Erythroblast (primary cell): ENCODE data around the gene SCYGR6.
A peak's percentile ranks its signal among the peaks of the same experiment; 100 is the strongest.
"Not testable (repeated sequence)": the region's sequence is repeated elsewhere in the genome, so short reads cannot be mapped to it uniquely, and the experiment has no call there.

Experiments
- DNase-seq, 2 experiments: peaks; one replicate each; lab custom pipeline; 2025; lab: John Stamatoyannopoulos, UW
- GATA1 ChIP-seq: IDR thresholded peaks from 2 replicates; pipeline ENCODE4 v1.6.1; 2011; ENCODE audit warnings: low read depth, mild to moderate bottlenecking, control low read depth, low read length, moderate library complexity
- POLR2A ChIP-seq: IDR thresholded peaks from 2 replicates; pipeline ENCODE4 v1.6.1; 2011; ENCODE audit warnings: mild to moderate bottlenecking, low read length

Gene SCYGR6

DNA sequence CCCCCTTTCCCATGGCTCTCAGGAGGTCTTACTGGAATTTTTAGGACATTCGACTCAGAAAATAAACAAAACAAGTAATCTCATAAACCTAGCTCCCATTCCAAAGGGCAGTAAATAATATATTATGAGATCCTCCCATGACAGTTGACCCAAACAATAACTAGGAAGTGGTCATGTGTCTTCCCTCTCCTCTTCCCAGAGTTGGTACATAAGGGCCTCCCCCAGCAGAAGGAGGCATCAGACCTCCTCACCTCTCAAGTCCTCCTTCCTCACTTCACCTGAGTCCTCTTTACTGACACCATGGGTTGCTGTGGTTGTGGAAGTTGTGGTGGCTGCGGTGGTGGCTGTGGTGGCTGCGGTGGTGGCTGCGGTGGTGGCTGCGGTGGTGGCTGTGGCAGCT is 3.5 kb upstream of the SCYGR6 start, which contains the start of gene SCYGR7:
TSS of gene SCYGR7 (plus strand) at position 301 of the 400 bp plus-strand sequence. CDS start at position 301, 0 bp downstream.
- TF ChIP-seq POLR2A (no peak), GATA1 (no peak)
- no peak for DNase-seq

DNA sequence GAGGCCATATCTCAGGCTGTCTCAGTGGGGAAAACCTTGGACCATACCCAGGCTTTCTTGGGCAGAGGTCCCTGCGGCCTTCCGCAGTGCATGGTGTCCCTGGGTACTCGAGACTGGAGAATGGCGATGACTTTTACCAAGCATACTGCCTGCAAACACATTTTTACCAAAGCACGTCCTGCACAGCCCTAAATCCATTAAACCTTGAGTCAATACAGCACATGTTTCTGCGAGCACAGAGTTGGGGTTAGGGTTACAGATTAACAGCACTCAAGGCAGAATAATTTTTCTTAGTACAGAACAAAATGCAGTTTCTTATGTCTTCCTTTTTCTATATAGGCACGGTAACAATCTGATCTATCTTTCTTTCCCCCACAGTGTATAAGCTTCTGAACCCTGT is 1.7 kb downstream of the SCYGR6 start:
- not testable (repeated sequence) for DNase-seq

DNA sequence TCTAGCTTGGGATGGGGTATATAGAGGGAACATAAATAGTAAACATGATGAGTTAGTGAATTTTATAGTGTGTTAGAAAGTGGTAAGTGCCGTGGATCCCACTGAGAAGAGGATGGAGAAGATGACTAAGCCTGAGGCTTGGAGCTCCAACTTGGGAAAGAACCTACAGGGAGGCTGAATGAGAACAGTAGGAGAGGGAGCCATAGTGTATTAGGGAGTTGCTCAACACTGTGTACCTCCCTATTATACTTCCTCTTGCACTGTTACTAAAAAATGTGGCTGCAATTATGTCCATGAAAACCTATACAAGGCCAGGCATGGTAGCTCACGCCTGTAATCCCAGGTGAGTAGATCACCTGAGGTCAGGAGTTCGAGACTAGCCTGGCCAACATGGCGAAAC is 3.9 kb downstream of the SCYGR6 start:
- DNase-seq = no peak
- TF ChIP-seq GATA1 = no peak
- TF ChIP-seq POLR2A = no peak

DNA sequence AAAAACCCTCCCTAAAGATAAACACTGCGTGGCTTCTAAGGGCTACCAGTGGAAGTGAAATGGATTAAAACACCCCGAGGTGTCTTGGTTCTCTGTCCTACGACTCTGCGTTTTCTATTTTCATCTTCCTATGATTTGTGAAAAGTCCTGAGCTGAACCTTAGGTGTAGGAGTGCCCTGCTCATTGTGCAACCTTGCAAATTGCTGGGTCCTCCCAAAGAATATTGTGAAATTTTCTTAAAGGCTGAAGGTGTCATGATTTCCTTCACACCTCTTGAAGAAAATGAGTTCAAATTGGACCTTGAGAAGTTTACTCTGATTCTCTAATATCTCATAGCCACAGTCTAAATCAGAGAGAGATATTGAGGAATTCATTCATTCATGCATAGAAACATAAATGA is 4.9 kb downstream of the SCYGR6 start:
- no peak for DNase-seq
- no peak for TF ChIP-seq GATA1
- no peak for TF ChIP-seq POLR2A

DNA sequence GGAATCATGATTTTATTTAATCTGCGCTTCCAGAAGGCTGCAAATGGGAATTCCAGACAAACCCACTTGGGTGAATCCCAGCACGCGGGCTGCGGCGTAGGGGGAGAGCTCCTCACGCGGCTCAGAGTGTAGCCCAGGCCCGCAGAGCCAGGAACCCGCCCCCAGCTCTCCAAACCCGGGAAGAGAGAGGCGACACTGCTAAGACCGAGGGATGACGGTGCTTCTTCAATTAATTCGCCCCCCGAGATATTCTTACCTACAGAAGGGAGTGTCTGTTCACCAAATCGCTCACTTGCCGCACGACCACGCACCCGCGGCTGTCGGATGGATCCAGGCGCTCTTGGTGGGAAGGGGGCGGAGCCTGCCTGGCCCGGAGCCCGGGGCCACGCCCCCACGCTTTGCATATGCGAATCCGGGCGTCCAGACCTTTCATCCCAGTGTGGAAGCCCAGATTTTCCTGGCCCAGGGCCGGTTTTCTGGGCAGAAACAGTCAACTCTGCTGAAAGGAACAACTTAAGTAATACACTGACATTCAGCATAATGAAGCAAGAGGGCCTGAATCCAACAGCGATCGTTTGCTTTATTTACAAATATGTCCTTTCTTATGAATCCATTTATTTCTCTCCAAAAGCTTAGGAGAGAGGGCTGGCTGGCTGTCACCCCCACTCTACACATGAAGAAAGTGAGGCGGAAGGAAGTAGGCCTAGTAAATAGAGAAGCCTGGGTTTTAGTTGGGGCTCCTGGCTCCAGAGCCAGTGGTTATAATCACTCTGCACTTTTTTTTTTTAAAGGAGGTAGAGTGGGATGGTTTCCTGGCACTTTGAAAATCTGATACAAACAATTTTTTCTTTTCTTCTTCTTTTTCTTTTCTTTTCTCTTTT is 6.6 kb downstream of the SCYGR6 start, which contains the start of gene SLC19A3:
TSS of gene SLC19A3 (minus strand) at position 342 of the 881 bp plus-strand sequence. CDS start 15,710 bp downstream, outside the sequence.
- TF ChIP-seq GATA1 = no peak
- no peak for TF ChIP-seq POLR2A
- DNase-seq = peak in 1 of 2 experiments; percentile 6

DNA sequence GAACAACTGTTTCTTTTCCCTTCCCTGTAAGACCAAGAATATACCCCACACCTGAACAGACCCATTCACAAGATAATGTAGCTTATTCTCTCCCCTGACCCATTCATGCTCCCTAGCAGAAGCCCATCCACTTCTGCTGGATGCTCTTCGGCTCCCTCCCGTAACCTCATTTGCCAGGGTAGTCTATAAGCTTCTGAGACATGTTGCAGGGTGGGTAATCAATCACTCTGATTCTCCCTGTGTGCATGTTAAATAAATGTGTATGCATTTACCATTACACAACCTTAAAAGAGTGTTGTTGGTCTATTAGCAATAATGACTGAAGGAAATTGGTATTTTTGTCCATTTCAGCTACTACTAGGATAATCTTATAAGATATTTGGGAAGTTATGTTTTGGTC is 8.1 kb downstream of the SCYGR6 start:
- DNase-seq = no peak

DNA sequence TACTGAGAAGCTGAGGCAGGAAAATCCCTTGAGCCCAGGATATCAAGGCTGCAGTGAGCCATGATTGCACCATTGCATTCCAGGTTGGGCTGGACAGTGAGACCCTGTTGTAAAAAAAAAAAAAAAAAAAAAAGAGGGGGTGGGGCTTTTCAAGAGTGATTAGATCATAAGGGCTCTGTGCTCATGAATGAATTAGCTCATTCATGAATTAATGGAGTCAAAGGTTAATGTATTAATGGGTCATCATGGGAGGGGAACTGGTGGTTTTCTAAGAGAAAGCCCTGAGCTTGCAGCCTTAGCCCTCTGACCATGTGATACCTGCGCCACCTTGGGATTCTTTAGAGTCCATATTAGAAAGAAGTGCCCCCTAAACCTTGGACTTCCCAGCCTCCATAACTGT is 11.3 kb downstream of the SCYGR6 start:
- DNase-seq = no peak
- TF ChIP-seq POLR2A (no peak), GATA1 (no peak)

More for the DNA sequence above, 8.1 kb downstream of the SCYGR6 start:
- no peak for TF ChIP-seq POLR2A
- no peak for TF ChIP-seq GATA1

DNA sequence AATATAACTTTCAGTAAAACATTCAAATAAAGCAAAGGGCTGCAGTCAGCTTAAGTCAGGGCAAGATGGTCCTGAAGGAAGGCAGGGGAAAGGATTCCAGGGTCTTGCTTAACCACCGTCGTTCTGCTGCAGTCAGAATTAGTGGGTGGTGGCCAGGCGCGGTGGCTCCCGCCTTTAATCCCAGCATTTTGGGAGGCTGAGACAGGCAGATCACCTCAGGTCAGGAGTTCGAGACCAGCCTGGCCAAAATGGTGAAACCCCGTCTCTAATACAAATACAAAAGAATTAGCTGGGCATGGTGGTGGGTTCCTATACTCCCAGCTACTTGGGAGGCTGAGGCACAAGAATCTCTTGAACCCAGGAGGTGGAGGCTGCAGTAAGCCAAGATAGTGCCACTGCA is 13.6 kb downstream of the SCYGR6 start:
- TF ChIP-seq GATA1 (no peak), POLR2A (no peak)
- DNase-seq = no peak

DNA sequence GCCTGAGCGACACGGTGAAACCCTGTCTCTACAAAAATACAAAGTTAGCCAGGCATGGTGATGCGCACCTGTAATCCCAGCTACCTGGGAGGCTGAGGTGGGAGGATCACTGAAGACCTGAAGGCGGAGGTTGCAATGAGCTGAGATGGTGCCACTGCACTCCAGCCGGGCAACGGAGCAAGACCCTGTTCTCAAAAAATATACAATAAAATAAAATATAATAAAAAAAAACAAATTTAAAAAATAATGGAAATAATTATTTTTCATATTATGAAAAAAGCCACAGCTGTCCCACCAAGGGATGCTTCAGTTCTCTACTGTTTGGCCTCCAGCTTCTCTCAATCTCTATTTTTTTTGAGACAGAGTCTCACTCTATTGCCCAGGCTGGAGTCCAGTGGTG is 17.2 kb downstream of the SCYGR6 start:
- no peak for DNase-seq
- TF ChIP-seq GATA1 (no peak), POLR2A (no peak)

DNA sequence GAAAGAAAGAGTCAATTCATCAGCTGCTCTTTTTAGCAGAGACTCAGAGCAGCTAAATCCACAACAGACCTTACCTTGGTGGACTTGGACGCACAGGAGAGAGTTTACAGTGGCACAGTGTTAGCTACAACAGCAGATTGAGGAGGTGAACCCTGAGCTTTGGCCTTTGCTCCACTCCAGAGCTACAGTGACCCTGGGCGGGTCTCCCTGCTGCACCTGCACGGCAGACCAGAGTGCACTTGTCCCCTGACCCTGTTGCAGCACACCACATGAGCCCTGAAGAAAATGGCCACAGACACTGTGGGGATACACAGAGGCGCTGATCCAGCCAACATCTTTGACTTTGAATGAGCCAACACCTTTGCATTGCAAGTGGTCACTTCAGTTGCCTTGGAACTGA is 17.7 kb downstream of the SCYGR6 start:
- TF ChIP-seq POLR2A = no peak
- TF ChIP-seq GATA1 = no peak
- DNase-seq = no peak

DNA sequence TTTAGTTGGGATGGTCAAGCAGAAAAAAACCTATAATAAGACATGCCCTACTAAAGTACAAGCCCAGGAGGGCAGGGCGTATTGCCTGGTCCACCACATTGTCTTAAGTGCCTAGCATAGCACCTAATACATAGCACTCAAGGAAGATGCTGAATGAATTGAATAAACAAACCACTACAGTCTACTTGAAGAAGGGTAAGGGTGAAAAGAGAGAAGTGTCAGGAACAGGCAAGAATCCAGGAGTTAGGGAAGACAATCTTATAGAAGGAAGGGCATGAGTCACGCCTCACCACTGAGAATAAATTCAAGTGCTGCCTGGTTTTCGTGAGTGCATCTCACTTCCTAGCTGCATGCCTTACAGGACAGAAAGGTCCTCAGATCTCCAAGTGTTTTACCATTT is 20.6 kb downstream of the SCYGR6 start:
- TF ChIP-seq POLR2A = no peak
- no peak for TF ChIP-seq GATA1
- no peak for DNase-seq

DNA sequence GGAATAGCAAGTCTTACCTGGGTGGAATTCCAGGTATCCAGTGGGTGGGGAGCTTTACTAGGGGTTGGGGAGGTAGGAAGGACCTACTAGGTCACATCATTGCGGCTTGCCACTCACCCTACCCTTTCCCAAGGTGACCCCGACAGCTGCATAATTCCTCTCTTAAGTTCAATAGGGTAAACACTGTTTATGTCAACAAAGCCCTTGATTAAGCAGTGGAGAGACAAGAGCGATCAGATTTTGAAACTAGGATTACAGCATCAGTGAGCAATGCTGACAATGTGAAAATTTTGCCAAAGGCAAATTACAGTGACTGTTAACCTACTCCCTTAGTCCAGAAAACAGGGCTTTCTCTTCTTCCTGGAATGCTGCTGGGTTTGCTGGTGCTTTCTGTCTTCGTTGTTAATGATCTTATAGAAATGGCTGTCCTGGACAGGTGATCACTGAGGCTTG is 21.3 kb downstream of the SCYGR6 start:
- TF ChIP-seq GATA1 (no peak), POLR2A (no peak)
- no peak for DNase-seq

DNA sequence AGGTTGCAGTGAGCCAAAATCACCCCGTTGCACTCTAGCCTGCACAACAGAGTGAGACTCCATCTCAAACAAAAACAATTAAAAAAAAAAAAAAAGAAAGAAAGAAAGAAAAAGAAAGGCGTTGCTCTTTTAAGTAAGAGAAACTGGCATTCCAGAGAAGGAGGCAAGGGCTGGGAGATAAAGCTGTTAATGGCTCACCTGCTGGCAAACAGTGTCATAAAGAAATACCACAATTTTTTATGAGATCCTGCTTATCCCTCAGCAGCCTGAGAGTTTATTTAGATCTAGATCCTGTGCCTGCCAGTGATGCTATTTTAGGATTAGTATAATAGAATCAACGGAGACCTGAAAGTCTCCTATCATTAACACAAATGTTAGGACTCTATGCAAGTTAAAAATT is 23.0 kb downstream of the SCYGR6 start:
- no peak for DNase-seq
- no peak for TF ChIP-seq POLR2A
- no peak for TF ChIP-seq GATA1

DNA sequence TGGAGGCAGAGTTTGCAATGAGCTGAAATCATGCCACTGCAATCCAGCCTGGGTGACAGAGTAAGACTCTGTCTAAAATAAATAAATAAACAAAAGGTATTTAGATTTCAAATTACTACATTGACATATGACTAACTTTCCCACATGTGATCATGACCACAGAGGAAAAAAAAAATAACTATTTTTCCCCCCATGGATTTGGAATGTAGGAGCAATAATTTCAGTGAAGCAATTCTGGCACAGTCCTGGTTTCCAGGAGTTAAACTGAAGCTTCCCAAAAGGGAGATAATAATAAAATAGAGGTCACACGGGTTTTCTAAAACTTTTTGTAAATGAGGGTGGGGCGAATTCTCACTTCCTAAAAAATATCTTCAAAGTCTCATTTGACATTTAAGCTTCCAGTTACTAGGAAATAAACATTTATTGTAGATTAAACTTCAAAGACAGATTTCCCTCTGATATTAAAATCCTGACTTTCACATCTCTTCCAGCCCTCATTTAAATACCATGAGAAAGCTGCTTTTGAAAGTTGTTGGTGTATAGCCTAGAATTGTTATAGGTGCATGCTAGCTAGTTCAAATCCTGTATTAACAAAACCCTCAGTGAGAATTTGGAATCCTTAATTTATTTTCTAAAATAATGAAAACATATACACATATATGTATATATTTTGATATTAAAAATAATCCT is 27.4 kb downstream of the SCYGR6 start:
- TF ChIP-seq GATA1 (no peak), POLR2A (no peak)
- no peak for DNase-seq

DNA sequence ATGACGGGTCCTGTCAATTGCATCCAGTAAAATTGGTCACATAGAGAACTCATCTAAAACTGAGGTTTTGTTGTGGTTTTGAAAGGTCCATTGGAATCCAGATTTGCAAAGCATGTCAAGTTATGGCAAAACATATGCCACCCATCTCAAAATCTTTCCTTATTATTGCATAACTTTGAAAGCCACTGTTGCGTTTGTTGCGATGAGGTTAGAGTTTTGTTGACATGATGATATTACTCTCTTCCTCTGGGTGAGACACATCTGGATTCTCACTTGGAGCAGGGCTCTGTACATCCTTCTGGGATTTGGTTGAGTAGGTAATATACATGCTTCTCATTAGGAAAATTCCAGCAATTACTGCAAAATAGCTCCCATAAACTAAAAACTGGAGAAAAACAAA is 37.4 kb downstream of the SCYGR6 start:
- TF ChIP-seq POLR2A = no peak
- no peak for TF ChIP-seq GATA1
- no peak for DNase-seq
